BE2C (cell line): ENCODE measurements around the gene NSUN3.

Experiments used
- DNase-seq: peaks from one replicate; pipeline ENCODE4 v3.0.0-alpha.2; 2020
- H3K27me3 ChIP-seq: fragments of 250-450 bp; sonication (Bioruptor Pico); 2 replicates; pipeline ENCODE4 v1.5.1; 2020; ENCODE audit warnings: mild to moderate bottlenecking
- H3K36me3 ChIP-seq: fragments of 250-450 bp; sonication (Bioruptor Pico); 2 replicates; pipeline ENCODE4 v1.5.1; 2020; ENCODE audit warnings: mild to moderate bottlenecking
- H3K4me1 ChIP-seq: fragments of 250-450 bp; sonication (Bioruptor Pico); 2 replicates; pipeline ENCODE4 v1.5.1; 2020
- H3K4me3 ChIP-seq: 2 replicates; pipeline ENCODE4 v1.5.1; 2011; ENCODE audit warnings: low read depth, low read length
- H3K9me3 ChIP-seq: fragments of 250-450 bp; sonication (Bioruptor Pico); 2 replicates; pipeline ENCODE4 v1.5.1; 2020
- TF ChIP-seq, protein P1 (sequence below): IDR thresholded peaks from 2 replicates; pipeline ENCODE4 v1.5.1; 2012; ENCODE audit warnings: mild to moderate bottlenecking, low read depth, low read length

Gene NSUN3

DNA sequence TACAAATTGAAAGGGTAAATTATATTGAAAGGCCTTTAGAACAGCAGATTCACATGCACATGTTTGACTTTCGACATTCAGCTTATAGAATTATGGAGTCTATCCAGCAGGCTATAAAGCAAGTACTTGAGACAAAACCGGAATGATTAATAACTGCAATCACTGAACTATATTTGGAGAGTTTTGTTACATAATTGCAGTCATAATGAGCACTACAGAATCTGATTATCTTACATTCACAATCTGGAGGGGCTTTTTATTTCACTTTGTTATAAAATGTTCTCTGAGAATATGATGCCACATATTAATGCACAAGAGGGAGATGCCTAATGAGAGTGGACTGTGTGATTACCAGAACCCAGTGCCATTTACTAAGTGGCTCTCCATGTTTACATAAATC, 64.3 kb downstream of the NSUN3 start:
- H3K4me3 ChIP-seq = no peak overlapping the region
- peaks cover 16% of the 10 kb centered on the region for H3K36me3 ChIP-seq
- H3K9me3 ChIP-seq = no peaks in the 10 kb centered on the region
- no peak for DNase-seq
- TF ChIP-seq, protein P1, sequence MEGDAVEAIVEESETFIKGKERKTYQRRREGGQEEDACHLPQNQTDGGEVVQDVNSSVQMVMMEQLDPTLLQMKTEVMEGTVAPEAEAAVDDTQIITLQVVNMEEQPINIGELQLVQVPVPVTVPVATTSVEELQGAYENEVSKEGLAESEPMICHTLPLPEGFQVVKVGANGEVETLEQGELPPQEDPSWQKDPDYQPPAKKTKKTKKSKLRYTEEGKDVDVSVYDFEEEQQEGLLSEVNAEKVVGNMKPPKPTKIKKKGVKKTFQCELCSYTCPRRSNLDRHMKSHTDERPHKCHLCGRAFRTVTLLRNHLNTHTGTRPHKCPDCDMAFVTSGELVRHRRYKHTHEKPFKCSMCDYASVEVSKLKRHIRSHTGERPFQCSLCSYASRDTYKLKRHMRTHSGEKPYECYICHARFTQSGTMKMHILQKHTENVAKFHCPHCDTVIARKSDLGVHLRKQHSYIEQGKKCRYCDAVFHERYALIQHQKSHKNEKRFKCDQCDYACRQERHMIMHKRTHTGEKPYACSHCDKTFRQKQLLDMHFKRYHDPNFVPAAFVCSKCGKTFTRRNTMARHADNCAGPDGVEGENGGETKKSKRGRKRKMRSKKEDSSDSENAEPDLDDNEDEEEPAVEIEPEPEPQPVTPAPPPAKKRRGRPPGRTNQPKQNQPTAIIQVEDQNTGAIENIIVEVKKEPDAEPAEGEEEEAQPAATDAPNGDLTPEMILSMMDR = no peak
- H3K4me1 ChIP-seq = peaks cover 12% of the 10 kb centered on the region
- no peaks in the 10 kb centered on the region for H3K27me3 ChIP-seq

DNA sequence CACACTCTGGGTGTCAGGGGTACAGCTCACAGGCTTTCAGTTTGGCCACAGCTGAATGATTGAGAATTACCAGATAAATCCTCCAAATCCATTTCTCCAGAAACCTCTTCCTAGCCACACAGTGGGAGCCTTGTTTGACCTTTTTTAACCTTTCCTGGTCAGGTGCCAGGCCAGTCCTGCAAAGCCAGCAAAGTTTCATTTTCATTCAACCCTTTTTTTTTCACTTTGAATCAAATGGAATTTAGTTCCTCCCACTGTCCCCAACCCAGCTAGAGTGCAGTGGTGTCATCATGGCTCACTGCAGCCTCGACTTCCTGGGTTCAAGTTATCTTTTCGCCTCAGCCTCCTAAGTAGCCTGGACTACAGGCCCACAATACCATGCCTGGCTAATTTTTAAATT, 67.8 kb downstream of the NSUN3 start:
- H3K36me3 ChIP-seq = peaks cover 13% of the 10 kb centered on the region
- no peaks in the 10 kb centered on the region for H3K9me3 ChIP-seq
- DNase-seq = no peak
- H3K27me3 ChIP-seq = no peaks in the 10 kb centered on the region
- TF ChIP-seq, protein P1 = no peak
- no peak overlapping the region for H3K4me3 ChIP-seq
- H3K4me1 ChIP-seq = peaks cover 20% of the 10 kb centered on the region

DNA sequence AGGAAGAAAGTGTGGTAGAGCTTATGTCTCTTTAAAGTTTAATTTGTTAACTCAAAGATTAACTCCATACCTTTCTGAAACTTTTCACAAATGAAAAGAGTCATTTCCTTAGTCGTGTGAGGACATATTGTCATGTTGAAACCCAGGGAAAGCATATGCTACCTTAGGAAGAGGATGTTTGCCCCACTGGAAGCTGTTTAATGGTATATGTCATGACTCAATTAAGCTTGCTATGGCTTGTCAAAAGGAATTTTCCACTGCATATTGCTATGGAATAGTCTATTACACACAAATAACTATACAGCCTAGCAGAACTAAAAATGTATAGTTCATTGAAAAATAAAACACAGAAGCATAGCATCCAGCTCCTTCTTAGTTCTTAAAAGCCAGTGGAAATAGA, 69.9 kb downstream of the NSUN3 start:
- no peaks in the 10 kb centered on the region for H3K9me3 ChIP-seq
- no peak overlapping the region for H3K4me3 ChIP-seq
- peaks cover 22% of the 10 kb centered on the region for H3K4me1 ChIP-seq
- TF ChIP-seq, protein P1 = no peak
- H3K27me3 ChIP-seq = no peaks in the 10 kb centered on the region
- DNase-seq = no peak
- H3K36me3 ChIP-seq = peaks cover 10% of the 10 kb centered on the region

DNA sequence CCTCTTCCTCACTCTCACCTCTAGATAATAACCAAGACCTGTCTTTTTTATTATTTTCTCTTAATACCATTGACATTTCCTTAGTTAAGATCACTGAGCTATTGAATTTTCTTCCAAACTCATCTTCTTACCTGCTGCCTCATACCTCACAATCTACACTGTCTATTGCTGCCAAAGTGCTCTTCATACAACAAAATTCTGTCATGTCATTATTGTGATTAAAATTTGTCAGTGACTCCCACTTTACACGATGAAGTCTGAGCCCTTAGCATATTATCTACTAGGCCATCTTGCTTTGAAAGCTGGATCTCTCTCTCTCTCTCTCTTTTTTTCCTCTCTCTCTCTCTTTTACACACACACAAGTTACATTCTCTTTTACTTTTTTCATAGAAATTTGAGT, 73.3 kb downstream of the NSUN3 start:
- no peaks in the 10 kb centered on the region for H3K36me3 ChIP-seq
- H3K9me3 ChIP-seq = no peaks in the 10 kb centered on the region
- peaks cover 45% of the 10 kb centered on the region for H3K4me1 ChIP-seq
- TF ChIP-seq, protein P1 = no peak
- no peak overlapping the region for H3K4me3 ChIP-seq
- DNase-seq = no peak
- H3K27me3 ChIP-seq = no peaks in the 10 kb centered on the region

DNA sequence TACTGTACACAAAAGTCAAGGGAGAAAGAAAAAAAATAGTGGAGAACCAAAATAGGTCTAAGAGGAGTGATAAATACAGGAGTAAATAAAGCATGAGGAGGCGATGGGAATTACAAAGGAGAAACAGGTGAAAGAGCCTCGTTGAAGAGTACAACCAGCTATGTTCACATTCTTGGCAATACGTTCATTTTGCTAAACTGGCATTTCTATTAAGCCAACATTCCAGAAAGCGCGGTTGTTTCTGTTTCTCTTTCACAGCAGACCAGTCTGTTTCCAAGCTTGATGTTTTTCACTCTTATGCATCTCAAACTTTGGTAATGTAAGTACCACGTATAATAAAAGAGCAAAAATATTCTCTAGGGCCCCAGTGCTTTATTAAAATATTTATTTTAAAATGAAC, 74.5 kb downstream of the NSUN3 start:
- H3K9me3 ChIP-seq = no peaks in the 10 kb centered on the region
- H3K4me1 ChIP-seq = peaks cover 38% of the 10 kb centered on the region
- no peak overlapping the region for H3K4me3 ChIP-seq
- no peaks in the 10 kb centered on the region for H3K27me3 ChIP-seq
- no peaks in the 10 kb centered on the region for H3K36me3 ChIP-seq
- DNase-seq = no peak
- TF ChIP-seq, protein P1 = no peak

DNA sequence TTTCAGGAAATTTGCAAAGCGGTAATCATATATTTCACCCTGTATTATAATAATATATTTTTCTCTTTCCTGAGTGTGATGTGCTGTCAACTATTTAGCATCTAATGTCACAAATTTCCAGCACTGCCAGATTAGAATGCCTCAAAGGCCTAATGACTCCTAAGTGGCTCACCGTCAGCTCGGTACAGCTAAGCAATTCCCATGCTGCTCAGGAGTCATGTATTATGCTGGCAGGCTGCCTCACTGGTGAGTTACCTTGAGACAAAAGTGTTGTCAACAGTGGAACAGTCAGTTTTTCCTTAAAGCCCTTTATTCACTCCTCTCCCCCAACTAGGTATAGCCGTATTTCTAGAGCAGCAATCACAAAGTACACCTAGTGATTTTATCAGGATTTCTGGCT, 83.6 kb downstream of the NSUN3 start:
- Histone ChIP-seq H3K4me1 (peaks cover 12% of the 10 kb centered on the region), H3K4me3 (no peak overlapping the region), H3K27me3 (no peaks in the 10 kb centered on the region), H3K9me3 (no peaks in the 10 kb centered on the region), H3K36me3 (no peaks in the 10 kb centered on the region)
- TF ChIP-seq, protein P1 = no peak
- DNase-seq = no peak
